Measurements from ENCODE around the gene BCAS3.
"Not testable (repeated sequence)": the region's sequence is repeated elsewhere in the genome, so short reads cannot be mapped to it uniquely, and the experiment has no call there.

Gene BCAS3

GRCh38 chr17:60960398-60961065 lies 282.9 kb downstream of the BCAS3 start:
- Histone ChIP-seq H3K27ac (ENCODE audit: insufficient read depth, low read depth, low read length, poor library complexity, severe bottlenecking) (no peak overlapping the region), H3K4me1 (ENCODE audit: control insufficient read depth, insufficient read depth, low read length) (no peaks in the 10 kb centered on the region), H3K27me3 (ENCODE audit: control insufficient read depth, insufficient read depth, low read length, poor library complexity, severe bottlenecking) (no peaks in the 10 kb centered on the region), H3K4me3 (ENCODE audit: insufficient read depth, low read depth, low read length) (no peak overlapping the region), H3K9me3 (ENCODE audit: control insufficient read depth, low read length) (no peaks in the 10 kb centered on the region), H3K36me3 (ENCODE audit: control insufficient read depth, insufficient read depth, low read length) (no peaks in the 10 kb centered on the region)
- WGBS, 2 experiments: 91 to 93% methylated on average over 3 of the region's 3 CpGs

GRCh38 chr17:60964160-60964559 lies 286.5 kb downstream of the BCAS3 start:
- Histone ChIP-seq H3K27ac (ENCODE audit: insufficient read depth, low read depth, low read length, poor library complexity, severe bottlenecking) (no peak overlapping the region), H3K27me3 (ENCODE audit: control insufficient read depth, insufficient read depth, low read length, poor library complexity, severe bottlenecking) (no peaks in the 10 kb centered on the region), H3K4me3 (ENCODE audit: insufficient read depth, low read depth, low read length) (no peak overlapping the region), H3K9me3 (ENCODE audit: control insufficient read depth, low read length) (no peaks in the 10 kb centered on the region), H3K4me1 (ENCODE audit: control insufficient read depth, insufficient read depth, low read length) (no peaks in the 10 kb centered on the region), H3K36me3 (ENCODE audit: control insufficient read depth, insufficient read depth, low read length) (no peaks in the 10 kb centered on the region)
- 84 to 97% methylated on average over 2 of the region's 2 CpGs for WGBS, 2 experiments

GRCh38 chr17:60968266-60968665 lies 290.6 kb downstream of the BCAS3 start:
- H3K4me1 ChIP-seq (ENCODE audit: control insufficient read depth, insufficient read depth, low read length): no peaks in the 10 kb centered on the region
- H3K27me3 ChIP-seq (ENCODE audit: control insufficient read depth, insufficient read depth, low read length, poor library complexity, severe bottlenecking): no peaks in the 10 kb centered on the region
- H3K9me3 ChIP-seq (ENCODE audit: control insufficient read depth, low read length): no peaks in the 10 kb centered on the region
- H3K36me3 ChIP-seq (ENCODE audit: control insufficient read depth, insufficient read depth, low read length): no peaks in the 10 kb centered on the region
- H3K4me3 ChIP-seq (ENCODE audit: insufficient read depth, low read depth, low read length): no peak overlapping the region
- 81 to 86% methylated on average over 2 of the region's 2 CpGs for WGBS, 2 experiments
- H3K27ac ChIP-seq (ENCODE audit: insufficient read depth, low read depth, low read length, poor library complexity, severe bottlenecking): no peak overlapping the region

- Histone ChIP-seq H3K27ac (ENCODE audit: insufficient read depth, low read depth, low read length, poor library complexity, severe bottlenecking) (no peak overlapping the region), H3K36me3 (ENCODE audit: control insufficient read depth, insufficient read depth, low read length) (no peaks in the 10 kb centered on the region), H3K27me3 (ENCODE audit: control insufficient read depth, insufficient read depth, low read length, poor library complexity, severe bottlenecking) (no peaks in the 10 kb centered on the region), H3K4me3 (ENCODE audit: insufficient read depth, low read depth, low read length) (no peak overlapping the region), H3K9me3 (ENCODE audit: control insufficient read depth, low read length) (no peaks in the 10 kb centered on the region), H3K4me1 (ENCODE audit: control insufficient read depth, insufficient read depth, low read length) (no peaks in the 10 kb centered on the region)
- WGBS, 2 experiments: 100% methylated on average over 1 of the region's 1 CpG
Measured at GRCh38 chr17:60969500-60970037, 291.9 kb downstream of the BCAS3 start.

- Histone ChIP-seq H3K4me1 (ENCODE audit: control insufficient read depth, insufficient read depth, low read length) (no peaks in the 10 kb centered on the region), H3K27ac (ENCODE audit: insufficient read depth, low read depth, low read length, poor library complexity, severe bottlenecking) (no peak overlapping the region), H3K9me3 (ENCODE audit: control insufficient read depth, low read length) (no peaks in the 10 kb centered on the region), H3K4me3 (ENCODE audit: insufficient read depth, low read depth, low read length) (no peak overlapping the region), H3K27me3 (ENCODE audit: control insufficient read depth, insufficient read depth, low read length, poor library complexity, severe bottlenecking) (no peaks in the 10 kb centered on the region), H3K36me3 (ENCODE audit: control insufficient read depth, insufficient read depth, low read length) (no peaks in the 10 kb centered on the region)
Measured at GRCh38 chr17:60970741-60971140, 293.1 kb downstream of the BCAS3 start.

GRCh38 chr17:60971515-60972369 lies 294.1 kb downstream of the BCAS3 start:
- Histone ChIP-seq H3K36me3 (ENCODE audit: control insufficient read depth, insufficient read depth, low read length) (no peaks in the 10 kb centered on the region), H3K4me3 (ENCODE audit: insufficient read depth, low read depth, low read length) (no peak overlapping the region), H3K9me3 (ENCODE audit: control insufficient read depth, low read length) (no peaks in the 10 kb centered on the region), H3K27ac (ENCODE audit: insufficient read depth, low read depth, low read length, poor library complexity, severe bottlenecking) (no peak overlapping the region), H3K4me1 (ENCODE audit: control insufficient read depth, insufficient read depth, low read length) (no peaks in the 10 kb centered on the region), H3K27me3 (ENCODE audit: control insufficient read depth, insufficient read depth, low read length, poor library complexity, severe bottlenecking) (no peaks in the 10 kb centered on the region)
- WGBS, 2 experiments: 59 to 64% methylated on average over 5 to 6 of the region's 6 CpGs

GRCh38 chr17:60976861-60977260 lies 299.2 kb downstream of the BCAS3 start:
- H3K27ac ChIP-seq (ENCODE audit: insufficient read depth, low read depth, low read length, poor library complexity, severe bottlenecking); H3K4me3 ChIP-seq (ENCODE audit: insufficient read depth, low read depth, low read length); H3K36me3 ChIP-seq (ENCODE audit: control insufficient read depth, insufficient read depth, low read length); H3K27me3 ChIP-seq (ENCODE audit: control insufficient read depth, insufficient read depth, low read length, poor library complexity, severe bottlenecking); H3K4me1 ChIP-seq (ENCODE audit: control insufficient read depth, insufficient read depth, low read length); H3K9me3 ChIP-seq (ENCODE audit: control insufficient read depth, low read length): not testable (repeated sequence)
- WGBS, 2 experiments: 94 to 95% methylated on average over 22 of the region's 23 CpGs

GRCh38 chr17:60989379-60989778 lies 311.7 kb downstream of the BCAS3 start:
- Histone ChIP-seq H3K27me3 (ENCODE audit: control insufficient read depth, insufficient read depth, low read length, poor library complexity, severe bottlenecking) (no peaks in the 10 kb centered on the region), H3K9me3 (ENCODE audit: control insufficient read depth, low read length) (no peaks in the 10 kb centered on the region), H3K4me1 (ENCODE audit: control insufficient read depth, insufficient read depth, low read length) (no peaks in the 10 kb centered on the region), H3K27ac (ENCODE audit: insufficient read depth, low read depth, low read length, poor library complexity, severe bottlenecking) (no peak overlapping the region), H3K36me3 (ENCODE audit: control insufficient read depth, insufficient read depth, low read length) (no peaks in the 10 kb centered on the region), H3K4me3 (ENCODE audit: insufficient read depth, low read depth, low read length) (no peak overlapping the region)

GRCh38 chr17:60989846-60990245 lies 312.2 kb downstream of the BCAS3 start:
- no peaks in the 10 kb centered on the region for H3K27me3 ChIP-seq (ENCODE audit: control insufficient read depth, insufficient read depth, low read length, poor library complexity, severe bottlenecking)
- no peaks in the 10 kb centered on the region for H3K9me3 ChIP-seq (ENCODE audit: control insufficient read depth, low read length)
- WGBS, 2 experiments: 95% methylated on average over 9 of the region's 9 CpGs
- H3K4me3 ChIP-seq (ENCODE audit: insufficient read depth, low read depth, low read length): no peak overlapping the region
- H3K4me1 ChIP-seq (ENCODE audit: control insufficient read depth, insufficient read depth, low read length): no peaks in the 10 kb centered on the region
- no peak overlapping the region for H3K27ac ChIP-seq (ENCODE audit: insufficient read depth, low read depth, low read length, poor library complexity, severe bottlenecking)
- no peaks in the 10 kb centered on the region for H3K36me3 ChIP-seq (ENCODE audit: control insufficient read depth, insufficient read depth, low read length)

- H3K4me3 ChIP-seq (ENCODE audit: insufficient read depth, low read depth, low read length): no peak overlapping the region
- no peaks in the 10 kb centered on the region for H3K9me3 ChIP-seq (ENCODE audit: control insufficient read depth, low read length)
- no peaks in the 10 kb centered on the region for H3K27me3 ChIP-seq (ENCODE audit: control insufficient read depth, insufficient read depth, low read length, poor library complexity, severe bottlenecking)
- H3K27ac ChIP-seq (ENCODE audit: insufficient read depth, low read depth, low read length, poor library complexity, severe bottlenecking): no peak overlapping the region
- H3K4me1 ChIP-seq (ENCODE audit: control insufficient read depth, insufficient read depth, low read length): no peaks in the 10 kb centered on the region
- H3K36me3 ChIP-seq (ENCODE audit: control insufficient read depth, insufficient read depth, low read length): no peaks in the 10 kb centered on the region
- WGBS, 2 experiments: 92 to 98% methylated on average over 2 to 3 of the region's 3 CpGs
Measured at GRCh38 chr17:60993497-60993896, 315.8 kb downstream of the BCAS3 start.
